OCI-LY7 (cell line): ENCODE data around the gene SRP54. TPM values are rescaled to one million over a fixed set of nuclear protein-coding genes. Genes with fewer than 3 reads are reported as not detected.

Source experiments
- BruUV-seq: library from RNA; stranded (reverse); fragments of 400-500 nt; replicated peaks from 2 replicates; lab custom pipeline; 2021; lab: Mats Ljungman, UMichigan
- CTCF ChIA-PET: fragments of 300-600 bp; sonication (Branson Sonifier 250); formaldehyde crosslinking; loops from one replicate; lab custom pipeline; 2022; ENCODE audit warnings: antibody characterized with exemption; ENCODE audit not compliant: unreplicated experiment; lab: Charles Lee
- POLR2A ChIA-PET: fragments of 300-600 bp; sonication (Branson Sonifier 250); formaldehyde crosslinking; loops from one replicate; lab custom pipeline; 2022; ENCODE audit warnings: antibody characterized with exemption; lab: Charles Lee
- DNase-seq: peaks from one replicate; pipeline ENCODE4 v3.0.0-alpha.2; 2015; ENCODE audit warnings: low spot score
- H2AFZ ChIP-seq: fragments of 200-600 bp; sonication (generic), shearing (Covaris generic); 2 replicates; pipeline ENCODE4 v1.6.1; 2014; ENCODE audit warnings: mild to moderate bottlenecking, antibody characterized with exemption, low read length, moderate library complexity
- H3K27ac ChIP-seq: fragments of 200-600 bp; sonication (generic); 2 replicates; pipeline ENCODE4 v1.5.1; 2014; ENCODE audit warnings: mixed run types, low read depth, mild to moderate bottlenecking, moderate library complexity, low read length, inconsistent platforms; ENCODE audit not compliant: poor library complexity, severe bottlenecking
- H3K36me3 ChIP-seq: fragments of 200-600 bp; sonication (generic); 2 replicates; pipeline ENCODE4 v1.6.1; 2014; ENCODE audit warnings: mild to moderate bottlenecking, antibody characterized with exemption, low read length, moderate library complexity, mixed read lengths; ENCODE audit not compliant: insufficient read depth
- H3K4me1 ChIP-seq: fragments of 200-600 bp; sonication (generic); 2 replicates; pipeline ENCODE4 v1.5.1; 2014; ENCODE audit warnings: mild to moderate bottlenecking, low read length; ENCODE audit not compliant: insufficient read depth, poor library complexity, severe bottlenecking
- H3K4me2 ChIP-seq: fragments of 200-600 bp; sonication (generic); 2 replicates; pipeline ENCODE4 v1.6.1; 2014; ENCODE audit warnings: mild to moderate bottlenecking, low read length
- H3K4me3 ChIP-seq: fragments of 200-600 bp; sonication (generic); 2 replicates; pipeline ENCODE4 v1.5.1; 2014; ENCODE audit warnings: mild to moderate bottlenecking, low read depth, low read length; ENCODE audit not compliant: poor library complexity, severe bottlenecking
- H3K79me2 ChIP-seq: fragments of 200-600 bp; sonication (generic); 2 replicates; pipeline ENCODE4 v1.6.1; 2016; ENCODE audit warnings: low read depth, mild to moderate bottlenecking, low read length, moderate library complexity, mixed read lengths; ENCODE audit not compliant: insufficient read depth
- H3K9me2 ChIP-seq: fragments of 200-600 bp; sonication (generic); 2 replicates; pipeline ENCODE4 v1.6.1; 2016; ENCODE audit warnings: mild to moderate bottlenecking, low read length, mixed read lengths; ENCODE audit not compliant: insufficient read depth
- H3K9me3 ChIP-seq: fragments of 200-600 bp; sonication (generic); 2 replicates; pipeline ENCODE4 v1.6.1; 2014; ENCODE audit warnings: mild to moderate bottlenecking, mixed run types, low read length, mixed read lengths
- H4K20me1 ChIP-seq: fragments of 200-600 bp; sonication (generic); 2 replicates; pipeline ENCODE4 v1.6.1; 2014; ENCODE audit warnings: mild to moderate bottlenecking, antibody characterized with exemption, low read length, moderate library complexity, mixed read lengths; ENCODE audit not compliant: insufficient read depth
- EZH2phosphoT487 ChIP-seq: fragments of 200-600 bp; sonication (generic); IDR thresholded peaks from 2 replicates; pipeline ENCODE4 v1.6.1; 2018; ENCODE audit warnings: low read depth, borderline replicate concordance, mild to moderate bottlenecking, mixed run types, antibody characterized with exemption, low read length, moderate library complexity, mixed read lengths
- intact Hi-C: fragments of 100-400 bp; cut with micrococcal nuclease; formaldehyde crosslinking; loops from one replicate; pipeline ENCODE4 v1.10.0; 2022; ENCODE audit not compliant: unreplicated experiment
- total RNA-seq, 2 experiments: library from RNA; depleted of rRNA in 1 of 2; stranded (reverse); fragments of >200 nt in 1 of 2; shearing (Covaris generic) in 1 of 2; gene quantifications; 2 replicates each; pipeline ENCODE4 v1.2.3, GENCODE V29; 2014 to 2022
- TF ChIP-seq, protein P1 (sequence below): fragments of 200-600 bp; sonication (generic); conservative IDR thresholded peaks from 2 replicates; pipeline ENCODE4 v1.5.1; 2014; ENCODE audit warnings: mild to moderate bottlenecking, antibody characterized with exemption, low read length, moderate library complexity, mixed read lengths

SRP54 gene
- total RNA-seq, 2 experiments from 2014 or later: 50.9 to 86.0 TPM

DNA sequence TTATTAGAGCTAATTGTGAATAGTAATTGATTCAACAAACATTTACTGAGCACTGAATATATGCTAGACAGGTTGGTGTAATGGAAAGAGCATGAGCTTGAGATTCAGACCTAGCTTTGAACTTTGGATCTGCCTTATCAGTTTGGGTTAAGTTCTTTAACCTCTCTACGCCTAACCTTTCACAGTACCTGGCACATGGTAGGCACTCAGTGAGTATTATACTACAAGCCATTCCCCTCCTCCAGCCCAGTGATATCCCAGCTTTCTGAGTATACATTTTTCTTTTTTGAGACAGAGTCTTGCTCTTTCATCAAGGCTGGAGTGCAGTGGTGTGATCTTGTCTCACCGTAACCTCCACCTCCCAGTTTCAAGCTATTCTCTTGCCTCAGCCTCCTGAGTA is 95.3 kb downstream of the SRP54 start:
- TF ChIP-seq, protein P1, sequence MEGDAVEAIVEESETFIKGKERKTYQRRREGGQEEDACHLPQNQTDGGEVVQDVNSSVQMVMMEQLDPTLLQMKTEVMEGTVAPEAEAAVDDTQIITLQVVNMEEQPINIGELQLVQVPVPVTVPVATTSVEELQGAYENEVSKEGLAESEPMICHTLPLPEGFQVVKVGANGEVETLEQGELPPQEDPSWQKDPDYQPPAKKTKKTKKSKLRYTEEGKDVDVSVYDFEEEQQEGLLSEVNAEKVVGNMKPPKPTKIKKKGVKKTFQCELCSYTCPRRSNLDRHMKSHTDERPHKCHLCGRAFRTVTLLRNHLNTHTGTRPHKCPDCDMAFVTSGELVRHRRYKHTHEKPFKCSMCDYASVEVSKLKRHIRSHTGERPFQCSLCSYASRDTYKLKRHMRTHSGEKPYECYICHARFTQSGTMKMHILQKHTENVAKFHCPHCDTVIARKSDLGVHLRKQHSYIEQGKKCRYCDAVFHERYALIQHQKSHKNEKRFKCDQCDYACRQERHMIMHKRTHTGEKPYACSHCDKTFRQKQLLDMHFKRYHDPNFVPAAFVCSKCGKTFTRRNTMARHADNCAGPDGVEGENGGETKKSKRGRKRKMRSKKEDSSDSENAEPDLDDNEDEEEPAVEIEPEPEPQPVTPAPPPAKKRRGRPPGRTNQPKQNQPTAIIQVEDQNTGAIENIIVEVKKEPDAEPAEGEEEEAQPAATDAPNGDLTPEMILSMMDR: no peak
- no peak for TF ChIP-seq EZH2phosphoT487

More for the DNA sequence above, 95.3 kb downstream of the SRP54 start:
- Histone ChIP-seq H3K36me3 (peaks cover 16% of the 10 kb centered on the region; the same call in 1 of the 2 replicates), H2AFZ (no peak overlapping the region), H3K27ac (no peak overlapping the region), H3K9me3 (no peaks in the 10 kb centered on the region), H3K4me2 (no peak overlapping the region), H3K79me2 (no peaks in the 10 kb centered on the region), H4K20me1 (no peaks in the 10 kb centered on the region), H3K4me3 (no peak overlapping the region), H3K9me2 (no peaks in the 10 kb centered on the region), H3K4me1 (no peaks in the 10 kb centered on the region)
- BruUV-seq: no TSS peak
- ChIA-PET POLR2A (interaction anchor here (0.6 to 0.9 kb wide), 5 partner anchors 16 to 393 kb away, joined by 3 read pairs; no protein-coding TSS in a partner anchor), CTCF (no interaction called here)
- intact Hi-C loops: no loop called here
- no peak for DNase-seq

Other genes starting within 250 kb of the SRP54 start
- 39.6 and 42.2 TPM in 2 replicates for gene BAZ1A, start 107.6 kb upstream of the SRP54 start, total RNA-seq (2014; rRNA removed; shearing (Covaris generic))
- 58.6 and 58.7 TPM in 2 replicates for gene BAZ1A, start 107.6 kb upstream of the SRP54 start, total RNA-seq (2022)
- gene FAM177A1, start 63.3 kb downstream of the SRP54 start, total RNA-seq (2014; rRNA removed; shearing (Covaris generic)): 17.3 and 19.0 TPM in 2 replicates
- 31.8 and 32.5 TPM in 2 replicates for gene FAM177A1, start 63.3 kb downstream of the SRP54 start, total RNA-seq (2022)
- 50.8 and 59.4 TPM in 2 replicates for gene PPP2R3C, start 139.0 kb downstream of the SRP54 start, total RNA-seq (2014; rRNA removed; shearing (Covaris generic))
- 42.2 and 47.4 TPM in 2 replicates for gene PPP2R3C, start 139.0 kb downstream of the SRP54 start, total RNA-seq (2022)
- 38.7 and 52.2 TPM in 2 replicates for gene PRORP, start 139.6 kb downstream of the SRP54 start, total RNA-seq (2014; rRNA removed; shearing (Covaris generic))
- gene PRORP, start 139.6 kb downstream of the SRP54 start, total RNA-seq (2022): 45.2 and 53.6 TPM in 2 replicates